ENCODE results near the gene TPRX1. TPM values are rescaled to one million over a fixed set of nuclear protein-coding genes. Genes with fewer than 3 reads are reported as not detected.
"Not testable (repeated sequence)": the region's sequence is repeated elsewhere in the genome, so short reads cannot be mapped to it uniquely, and the experiment has no call there.

The TPRX1 gene, protein sequence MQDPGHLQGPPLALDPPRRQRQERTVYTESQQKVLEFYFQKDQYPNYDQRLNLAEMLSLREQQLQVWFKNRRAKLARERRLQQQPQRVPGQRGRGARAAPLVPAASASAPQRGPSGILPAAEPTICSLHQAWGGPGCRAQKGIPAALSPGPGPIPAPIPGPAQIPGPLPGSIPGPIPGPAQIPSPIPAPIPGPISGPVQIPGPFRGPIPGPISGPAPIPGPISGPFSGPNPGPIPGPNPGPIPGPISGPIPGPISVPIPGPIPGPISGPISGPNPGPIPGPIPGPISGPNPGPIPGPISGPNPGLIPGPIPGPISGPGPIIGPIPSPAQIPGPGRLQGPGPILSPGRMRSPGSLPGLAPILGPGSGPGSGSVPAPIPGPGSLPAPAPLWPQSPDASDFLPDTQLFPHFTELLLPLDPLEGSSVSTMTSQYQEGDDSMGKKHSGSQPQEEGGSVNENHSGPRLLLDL
- total RNA-seq (not detected), polyA plus RNA-seq (not detected)
- long read RNA-seq, donor 1 = 0 reads
- long read RNA-seq, donor 2 = 0 reads
- long read RNA-seq, donor 3 = 0 reads
- long read RNA-seq, donor 4 = 0 reads
- long read RNA-seq, donor 5 = 0 reads
- long read RNA-seq, donor 6 = 0 reads
- long read RNA-seq, donor 7 = 0 reads
- long read RNA-seq, donor 8 = 0 reads
- long read RNA-seq, donor 9 = 0 reads
- long read RNA-seq, donor 10 = 0 reads

DNA sequence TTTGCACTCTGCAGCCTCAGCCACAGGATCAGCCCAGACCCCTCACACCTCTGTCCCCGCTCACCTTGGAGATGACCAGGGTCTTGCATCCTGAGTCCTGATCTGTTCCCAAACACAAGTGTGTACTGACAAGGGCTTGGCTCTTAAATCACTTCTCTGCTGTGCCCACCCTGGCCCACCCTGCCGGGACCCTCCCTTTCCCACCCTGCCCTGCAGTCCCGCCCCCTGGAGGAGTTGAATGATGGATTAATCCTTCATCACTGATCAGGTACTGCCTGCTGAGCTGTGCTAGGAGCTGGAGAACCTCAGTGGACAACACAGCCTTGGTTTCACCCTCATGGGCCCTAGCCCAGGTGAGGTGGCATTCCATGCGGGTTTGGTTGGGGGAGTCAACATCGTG is at the start of gene TPRX1:
TPRX1 (minus strand) TSS at position 101 of the 400 bp plus-strand sequence; CDS start at position 89, 12 bp downstream.
- H3K27ac ChIP-seq; H3K36me3 ChIP-seq; H3K4me3 ChIP-seq; intact Hi-C loops (cut with DNase I; ENCODE audit: low total_unique reads); H3K9me3 ChIP-seq; DNase-seq; H3K4me1 ChIP-seq; H3K27me3 ChIP-seq: not testable (repeated sequence)
- 72 to 82% (median 76%) methylated on average over 3 to 5 of the region's 5 CpGs for WGBS, 5 donors

DNA sequence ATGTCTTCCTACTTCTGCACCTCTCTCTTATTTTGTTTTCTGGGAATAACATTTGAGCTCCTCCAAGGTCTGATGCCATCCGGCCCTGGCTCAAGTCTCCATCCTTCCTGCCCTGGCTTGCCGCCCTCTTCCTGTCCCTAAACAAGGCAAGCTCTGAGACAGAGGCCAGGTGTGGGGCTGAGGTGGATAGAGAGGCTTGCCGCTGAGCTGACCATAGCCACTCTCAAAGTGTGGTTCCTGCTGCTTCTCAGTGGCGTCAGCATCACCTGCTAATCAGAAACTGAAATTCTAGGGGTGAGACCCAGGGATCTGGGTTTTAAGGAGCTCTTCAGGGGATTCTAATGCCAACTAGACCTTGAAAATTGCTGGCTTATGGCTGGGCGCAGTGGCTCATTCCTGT is 48.7 kb upstream of the TPRX1 start:
- WGBS, 5 donors = 61 to 78% (median 67%) methylated on average over 4 to 5 of the region's 5 CpGs
- no peaks in the 10 kb centered on the region for H3K36me3 ChIP-seq
- H3K27ac ChIP-seq = no peak overlapping the region
- H3K27me3 ChIP-seq = peaks cover 0 to 82% (median 31%) of the 10 kb centered on the region in 3 donors
- H3K4me3 ChIP-seq = no peak overlapping the region
- DNase-seq = no peak
- no peaks in the 10 kb centered on the region for H3K9me3 ChIP-seq
- intact Hi-C loops (cut with DNase I; ENCODE audit: low total_unique reads) = no loop called here
- TF ChIP-seq POLR2A (IDR thresholded peaks at IDR 0.05) (no peak), EP300 (IDR thresholded peaks at IDR 0.05) (no peak), POLR2AphosphoS5 (IDR thresholded peaks at IDR 0.05) (no peak)
- TF ChIP-seq, protein P1, sequence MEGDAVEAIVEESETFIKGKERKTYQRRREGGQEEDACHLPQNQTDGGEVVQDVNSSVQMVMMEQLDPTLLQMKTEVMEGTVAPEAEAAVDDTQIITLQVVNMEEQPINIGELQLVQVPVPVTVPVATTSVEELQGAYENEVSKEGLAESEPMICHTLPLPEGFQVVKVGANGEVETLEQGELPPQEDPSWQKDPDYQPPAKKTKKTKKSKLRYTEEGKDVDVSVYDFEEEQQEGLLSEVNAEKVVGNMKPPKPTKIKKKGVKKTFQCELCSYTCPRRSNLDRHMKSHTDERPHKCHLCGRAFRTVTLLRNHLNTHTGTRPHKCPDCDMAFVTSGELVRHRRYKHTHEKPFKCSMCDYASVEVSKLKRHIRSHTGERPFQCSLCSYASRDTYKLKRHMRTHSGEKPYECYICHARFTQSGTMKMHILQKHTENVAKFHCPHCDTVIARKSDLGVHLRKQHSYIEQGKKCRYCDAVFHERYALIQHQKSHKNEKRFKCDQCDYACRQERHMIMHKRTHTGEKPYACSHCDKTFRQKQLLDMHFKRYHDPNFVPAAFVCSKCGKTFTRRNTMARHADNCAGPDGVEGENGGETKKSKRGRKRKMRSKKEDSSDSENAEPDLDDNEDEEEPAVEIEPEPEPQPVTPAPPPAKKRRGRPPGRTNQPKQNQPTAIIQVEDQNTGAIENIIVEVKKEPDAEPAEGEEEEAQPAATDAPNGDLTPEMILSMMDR (IDR thresholded peaks at IDR 0.05) = no peak
- peaks cover 0 to 13% (median 0%) of the 10 kb centered on the region in 4 donors for H3K4me1 ChIP-seq

DNA sequence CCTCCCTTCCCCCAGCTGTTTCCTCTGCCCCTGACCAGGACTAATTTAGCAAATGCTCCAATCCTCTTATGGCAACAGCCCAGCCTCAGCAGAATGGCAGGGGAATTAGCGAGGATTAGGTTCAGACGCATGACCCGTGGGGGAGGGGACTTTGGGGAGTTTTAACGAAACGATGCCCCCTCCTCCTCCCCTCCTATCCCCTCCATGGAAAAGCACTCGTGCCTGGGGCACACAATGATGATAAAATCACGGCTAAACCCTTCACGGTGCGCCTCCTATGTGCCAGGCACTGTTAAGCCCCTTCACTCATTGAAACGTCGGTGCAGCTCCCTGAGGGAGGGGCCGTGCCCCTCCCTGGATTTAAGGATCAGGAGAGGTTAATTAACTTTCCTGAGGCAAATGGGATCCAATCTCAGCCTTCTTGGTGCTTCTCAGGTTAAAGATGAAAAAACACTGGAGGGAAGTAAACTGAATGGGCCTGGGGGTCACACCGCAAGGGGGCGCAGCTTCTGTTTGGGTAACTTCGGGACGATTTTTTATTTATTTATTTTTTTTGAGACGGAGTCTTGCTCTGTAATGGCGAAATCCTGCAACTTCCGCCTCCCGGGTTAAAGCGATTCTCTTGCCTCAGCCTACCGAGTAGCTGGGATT is 44.6 kb upstream of the TPRX1 start:
- no peak overlapping the region for H3K27ac ChIP-seq
- H3K4me3 ChIP-seq = no peak overlapping the region
- intact Hi-C loops (cut with DNase I; ENCODE audit: low total_unique reads) = no loop called here
- TF ChIP-seq, protein P1 (IDR thresholded peaks at IDR 0.05) = peak in 1 of 7 experiments; percentile 9
- TF ChIP-seq POLR2A (IDR thresholded peaks at IDR 0.05) = no peak
- no peaks in the 10 kb centered on the region for H3K36me3 ChIP-seq
- WGBS, 5 donors = 4 to 6% (median 5%) methylated on average over 22 of the region's 22 CpGs
- H3K4me1 ChIP-seq = peaks cover 0 to 13% (median 0%) of the 10 kb centered on the region in 4 donors
- H3K27me3 ChIP-seq = peaks cover 0 to 88% (median 31%) of the 10 kb centered on the region in 3 donors
- no peak for DNase-seq
- no peaks in the 10 kb centered on the region for H3K9me3 ChIP-seq

DNA sequence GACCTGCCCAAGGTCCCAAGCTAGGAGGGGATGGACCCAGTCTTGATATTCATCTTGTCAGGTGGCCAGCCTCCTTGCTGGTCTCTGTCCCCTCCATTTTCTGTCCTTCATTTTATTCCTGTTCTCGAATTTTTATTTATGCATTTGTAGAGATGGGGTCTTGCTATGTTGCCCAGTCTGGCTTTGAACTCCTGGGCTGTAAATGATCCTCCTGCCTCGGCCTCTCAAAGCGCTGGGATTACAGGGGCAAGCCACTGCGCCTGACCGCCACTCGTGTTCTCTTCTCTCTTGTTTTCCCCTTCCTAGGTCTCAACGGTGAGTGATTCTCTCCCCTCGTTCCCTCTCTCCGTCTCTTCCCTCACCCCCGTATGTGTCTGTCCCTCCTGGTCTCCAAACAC is 44.1 kb upstream of the TPRX1 start:
- H3K4me1 ChIP-seq = peaks cover 0 to 13% (median 0%) of the 10 kb centered on the region in 4 donors
- H3K27me3 ChIP-seq = peaks cover 0 to 88% (median 31%) of the 10 kb centered on the region in 3 donors
- no peak for DNase-seq
- no peaks in the 10 kb centered on the region for H3K36me3 ChIP-seq
- no peak overlapping the region for H3K4me3 ChIP-seq
- no peak overlapping the region for H3K27ac ChIP-seq
- intact Hi-C loops (cut with DNase I; ENCODE audit: low total_unique reads) = no loop called here
- TF ChIP-seq POLR2A (IDR thresholded peaks at IDR 0.05) = no peak
- TF ChIP-seq, protein P1 (IDR thresholded peaks at IDR 0.05) = no peak
- TF ChIP-seq POLR2AphosphoS5 (IDR thresholded peaks at IDR 0.05) = no peak
- no peak for TF ChIP-seq EP300 (IDR thresholded peaks at IDR 0.05)
- 49 to 62% (median 53%) methylated on average over 10 of the region's 10 CpGs for WGBS, 5 donors
- H3K9me3 ChIP-seq = no peaks in the 10 kb centered on the region

All from stomach (tissue), 19 donors.